22Rv1 (cell line): ENCODE data around the gene SH3BP5.

ENCODE experiments used
- H3K27ac ChIP-seq: fragments of 450-650 bp; 2 replicates; pipeline ENCODE4 v1.5.1; 2017
- CTCF ChIP-seq: fragments of 450-650 bp; IDR thresholded peaks from 2 replicates; pipeline ENCODE4 v1.5.1; 2017; ENCODE audit warnings: mild to moderate bottlenecking
- ZFX ChIP-seq: fragments of 450-650 bp; IDR thresholded peaks from 2 replicates; pipeline ENCODE4 v1.6.1; 2017; ENCODE audit warnings: antibody characterized with exemption, borderline replicate concordance

The SH3BP5 gene

GRCh38 chr3:15287565-15288330, 44.6 kb downstream of the SH3BP5 start:
- H3K27ac ChIP-seq, result no peak overlapping the region
- no peak for TF ChIP-seq ZFX

GRCh38 chr3:15286022-15286421, 46.4 kb downstream of the SH3BP5 start:
- no peak overlapping the region for H3K27ac ChIP-seq
- TF ChIP-seq ZFX (no peak), CTCF (no peak)

GRCh38 chr3:15284121-15284889, 48.1 kb downstream of the SH3BP5 start:
- TF ChIP-seq ZFX (no peak), CTCF (no peak)
- H3K27ac ChIP-seq, result no peak overlapping the region

- TF ChIP-seq ZFX (no peak), CTCF (no peak)
- no peak overlapping the region for H3K27ac ChIP-seq
Measured at GRCh38 chr3:15283702-15284101, 48.7 kb downstream of the SH3BP5 start.

- H3K27ac ChIP-seq, result no peak overlapping the region
- TF ChIP-seq CTCF (no peak), ZFX (no peak)
Measured at GRCh38 chr3:15281817-15282216, 50.6 kb downstream of the SH3BP5 start.

GRCh38 chr3:15280853-15281532, 51.4 kb downstream of the SH3BP5 start:
- no peak for TF ChIP-seq ZFX
- TF ChIP-seq CTCF, result no peak

GRCh38 chr3:15279671-15280402, 52.5 kb downstream of the SH3BP5 start:
- no peak overlapping the region for H3K27ac ChIP-seq
- TF ChIP-seq CTCF (no peak), ZFX (no peak)

More at GRCh38 chr3:15280853-15281532, 51.4 kb downstream of the SH3BP5 start:
- H3K27ac ChIP-seq, result no peak overlapping the region
